CD4-positive, alpha-beta T cell treated with Interleukin-4 for 4 hours (primary cell): ENCODE measurements around the gene SLC5A3.

Experiments
- DNase-seq: peaks from one replicate; pipeline ENCODE4 v3.0.0-alpha.2; 2020

The SLC5A3 gene

GRCh38 chr21:34073032-34073748 is at the start of gene SLC5A3, which contains the start of gene MRPS6:
Gene SLC5A3, plus strand, starts transcription at chr21:34073578. Its CDS starts 21,621 bp downstream, at chr21:34095199.
Gene MRPS6, plus strand, starts transcription at chr21:34073578. Its CDS starts 123 bp downstream, at chr21:34073701.
- DNase-seq: peak; percentile 57

GRCh38 chr21:34023691-34024373 is 49.5 kb upstream of the SLC5A3 start:
- peak; percentile 8 for DNase-seq

GRCh38 chr21:34024374-34024693 is 49.0 kb upstream of the SLC5A3 start:
- DNase-seq: no peak

GRCh38 chr21:34027721-34028461 is 45.5 kb upstream of the SLC5A3 start:
- DNase-seq: no peak

- peak; percentile 55 for DNase-seq
Measured at GRCh38 chr21:34029743-34030528, 43.4 kb upstream of the SLC5A3 start.

- DNase-seq: no peak
Measured at GRCh38 chr21:34031835-34032370, 41.5 kb upstream of the SLC5A3 start.

GRCh38 chr21:34034369-34035014 is 38.9 kb upstream of the SLC5A3 start:
- no peak for DNase-seq

- DNase-seq: no peak
Measured at GRCh38 chr21:34035619-34036354, 37.6 kb upstream of the SLC5A3 start.

- DNase-seq: no peak
Measured at GRCh38 chr21:34037009-34037795, 36.2 kb upstream of the SLC5A3 start.

GRCh38 chr21:34039678-34040382 is 33.5 kb upstream of the SLC5A3 start:
- DNase-seq: no peak

- DNase-seq: no peak
Measured at GRCh38 chr21:34042735-34043134, 30.6 kb upstream of the SLC5A3 start.

- no peak for DNase-seq
Measured at GRCh38 chr21:34043333-34043732, 30.0 kb upstream of the SLC5A3 start.

GRCh38 chr21:34046917-34047316 is 26.5 kb upstream of the SLC5A3 start:
- DNase-seq: no peak

- DNase-seq: no peak
Measured at GRCh38 chr21:34047835-34048234, 25.5 kb upstream of the SLC5A3 start.

GRCh38 chr21:34052171-34052570 is 21.2 kb upstream of the SLC5A3 start:
- no peak for DNase-seq

GRCh38 chr21:34054259-34054658 is 19.1 kb upstream of the SLC5A3 start:
- DNase-seq: no peak

GRCh38 chr21:34055615-34056014 is 17.8 kb upstream of the SLC5A3 start:
- no peak for DNase-seq

- no peak for DNase-seq
Measured at GRCh38 chr21:34061983-34062382, 11.4 kb upstream of the SLC5A3 start.

- no peak for DNase-seq
Measured at GRCh38 chr21:34065027-34065426, 8.4 kb upstream of the SLC5A3 start.

GRCh38 chr21:34071683-34072082 is 1.7 kb upstream of the SLC5A3 start:
- DNase-seq: no peak
